ENCODE results near the gene HNRNPUL1. TPM values are rescaled to one million over a fixed set of nuclear protein-coding genes. Genes with fewer than 3 reads are reported as not detected.
A peak's percentile ranks its signal among the peaks of the same experiment; 100 is the strongest.

The HNRNPUL1 gene
- total and polyA plus RNA-seq, 9 of the 15 experiments (the other 6 are each of a cell fraction or from before 2014, with no cell fraction given) = 7.3 to 211 (median 85.0) TPM

- TF ChIP-seq, protein P1, sequence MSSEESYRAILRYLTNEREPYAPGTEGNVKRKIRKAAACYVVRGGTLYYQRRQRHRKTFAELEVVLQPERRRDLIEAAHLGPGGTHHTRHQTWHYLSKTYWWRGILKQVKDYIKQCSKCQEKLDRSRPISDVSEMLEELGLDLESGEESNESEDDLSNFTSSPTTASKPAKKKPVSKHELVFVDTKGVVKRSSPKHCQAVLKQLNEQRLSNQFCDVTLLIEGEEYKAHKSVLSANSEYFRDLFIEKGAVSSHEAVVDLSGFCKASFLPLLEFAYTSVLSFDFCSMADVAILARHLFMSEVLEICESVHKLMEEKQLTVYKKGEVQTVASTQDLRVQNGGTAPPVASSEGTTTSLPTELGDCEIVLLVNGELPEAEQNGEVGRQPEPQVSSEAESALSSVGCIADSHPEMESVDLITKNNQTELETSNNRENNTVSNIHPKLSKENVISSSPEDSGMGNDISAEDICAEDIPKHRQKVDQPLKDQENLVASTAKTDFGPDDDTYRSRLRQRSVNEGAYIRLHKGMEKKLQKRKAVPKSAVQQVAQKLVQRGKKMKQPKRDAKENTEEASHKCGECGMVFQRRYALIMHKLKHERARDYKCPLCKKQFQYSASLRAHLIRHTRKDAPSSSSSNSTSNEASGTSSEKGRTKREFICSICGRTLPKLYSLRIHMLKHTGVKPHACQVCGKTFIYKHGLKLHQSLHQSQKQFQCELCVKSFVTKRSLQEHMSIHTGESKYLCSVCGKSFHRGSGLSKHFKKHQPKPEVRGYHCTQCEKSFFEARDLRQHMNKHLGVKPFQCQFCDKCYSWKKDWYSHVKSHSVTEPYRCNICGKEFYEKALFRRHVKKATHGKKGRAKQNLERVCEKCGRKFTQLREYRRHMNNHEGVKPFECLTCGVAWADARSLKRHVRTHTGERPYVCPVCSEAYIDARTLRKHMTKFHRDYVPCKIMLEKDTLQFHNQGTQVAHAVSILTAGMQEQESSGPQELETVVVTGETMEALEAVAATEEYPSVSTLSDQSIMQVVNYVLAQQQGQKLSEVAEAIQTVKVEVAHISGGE (CRISPR knock-in tag; IDR thresholded peaks at IDR 0.05) = no peak
- no peak for TF ChIP-seq ZNF408 (CRISPR knock-in tag; IDR thresholded peaks at IDR 0.05; ENCODE audit: low read depth)
- 0 out of 4 replicates have a peak, but pooled peaks of 1 of the 2 experiments have one; percentile 7 for TF ChIP-seq ETV6 (IDR thresholded peaks at IDR 0.05; ENCODE audit: borderline replicate concordance in 1 of 2, low read depth in 2 of 2, low read length in 1 of 2)
- TF ChIP-seq ETV6 (CRISPR knock-in tag; IDR thresholded peaks at IDR 0.05; ENCODE audit: borderline replicate concordance) = no peak
- no peak for TF ChIP-seq PCBP2 (IDR thresholded peaks at IDR 0.05; ENCODE audit: low read depth, low read length, poor library complexity, severe bottlenecking)
- TF ChIP-seq ZBTB7A (IDR thresholded peaks at IDR 0.05; ENCODE audit: borderline replicate concordance, control insufficient read depth, low read depth, low read length) = peak; percentile 37; the same call in 1 of the 2 replicates
- TF ChIP-seq ZMIZ1 (IDR thresholded peaks at IDR 0.05; ENCODE audit: low read depth in 2 of 2, low read length in 2 of 2) = 0 out of 4 replicates have a peak, but pooled peaks of 1 of the 2 experiments have one; percentile 16
Measured at GRCh38 chr19:41327076-41327575, 63.0 kb downstream of the HNRNPUL1 start (continued).

Data from K562 (cell line).